ENCODE measurements around the gene RNLS. TPM values are rescaled to one million over a fixed set of nuclear protein-coding genes. Genes with fewer than 3 reads are reported as not detected.

RNLS gene
- polyA plus RNA-seq, 6 donors from 2014 or later = 4.1 to 7.3 (median 5.0) TPM

GRCh38 chr10:88232029-88232895 lies 350.9 kb downstream of the RNLS start:
- Mint-ChIP-seq H3K4me3 (no peak overlapping the region), H3K27ac (peak overlapping the region in 2 of 6 donors; percentile 40 to 61), H3K36me3 (peaks cover 10 to 23% of the 10 kb centered on the region in 2 donors), H3K9me3 (peaks cover 0 to 6% (median 4%) of the 10 kb centered on the region in 7 donors), H3K27me3 (no peaks in the 10 kb centered on the region), H3K4me1 (peaks cover 3 to 15% (median 5%) of the 10 kb centered on the region in 3 donors)
- ATAC-seq (ENCODE audit: low read depth in 2 of 2) (no peak), DNase-seq (no peak)

GRCh38 chr10:88230251-88230650 lies 352.9 kb downstream of the RNLS start:
- Mint-ChIP-seq H3K27me3 (no peaks in the 10 kb centered on the region), H3K4me3 (no peak overlapping the region), H3K4me1 (peaks cover 3 to 15% (median 5%) of the 10 kb centered on the region in 3 donors), H3K9me3 (peaks cover 0 to 6% (median 4%) of the 10 kb centered on the region in 7 donors), H3K36me3 (peaks cover 10 to 23% of the 10 kb centered on the region in 2 donors), H3K27ac (peak overlapping the region in 1 of 6 donors; percentile 0)
- DNase-seq (no peak), ATAC-seq (ENCODE audit: low read depth in 2 of 2) (no peak)

- peaks cover 10 to 23% of the 10 kb centered on the region in 2 donors for H3K36me3 Mint-ChIP-seq
- H3K9me3 Mint-ChIP-seq = peaks cover 0 to 6% (median 4%) of the 10 kb centered on the region in 7 donors
- no peak overlapping the region for H3K4me3 Mint-ChIP-seq
- H3K27me3 Mint-ChIP-seq = no peaks in the 10 kb centered on the region
- peaks cover 0 to 15% (median 5%) of the 10 kb centered on the region in 3 donors for H3K4me1 Mint-ChIP-seq
- no peak overlapping the region for H3K27ac Mint-ChIP-seq
- no peak for ATAC-seq (ENCODE audit: low read depth in 2 of 2)
- no peak for DNase-seq
Measured at GRCh38 chr10:88228130-88228529, 355.0 kb downstream of the RNLS start.

- H3K27ac Mint-ChIP-seq = peak overlapping the region in 1 of 6 donors; percentile 78
- peaks cover 10 to 23% of the 10 kb centered on the region in 2 donors for H3K36me3 Mint-ChIP-seq
- H3K9me3 Mint-ChIP-seq = peaks cover 0 to 6% (median 4%) of the 10 kb centered on the region in 7 donors
- DNase-seq (no peak), ATAC-seq (ENCODE audit: low read depth in 2 of 2) (no peak)
- H3K4me3 Mint-ChIP-seq = no peak overlapping the region
- peaks cover 0 to 12% (median 5%) of the 10 kb centered on the region in 3 donors for H3K4me1 Mint-ChIP-seq
- H3K27me3 Mint-ChIP-seq = no peaks in the 10 kb centered on the region
Measured at GRCh38 chr10:88227342-88228018, 355.6 kb downstream of the RNLS start.

GRCh38 chr10:88226891-88227290 lies 356.2 kb downstream of the RNLS start:
- no peaks in the 10 kb centered on the region for H3K27me3 Mint-ChIP-seq
- peaks cover 0 to 6% (median 5%) of the 10 kb centered on the region in 3 donors for H3K4me1 Mint-ChIP-seq
- no peak overlapping the region for H3K27ac Mint-ChIP-seq
- H3K9me3 Mint-ChIP-seq = peaks cover 0 to 6% (median 4%) of the 10 kb centered on the region in 7 donors
- no peak overlapping the region for H3K4me3 Mint-ChIP-seq
- DNase-seq (no peak), ATAC-seq (ENCODE audit: low read depth in 2 of 2) (no peak)
- H3K36me3 Mint-ChIP-seq = peaks cover 10 to 23% of the 10 kb centered on the region in 2 donors

- Mint-ChIP-seq H3K9me3 (peaks cover 0 to 6% (median 4%) of the 10 kb centered on the region in 7 donors), H3K36me3 (peaks cover 10 to 23% of the 10 kb centered on the region in 2 donors), H3K4me1 (peaks cover 0 to 5% (median 5%) of the 10 kb centered on the region in 3 donors), H3K27me3 (no peaks in the 10 kb centered on the region), H3K27ac (no peak overlapping the region), H3K4me3 (no peak overlapping the region)
- DNase-seq (no peak), ATAC-seq (ENCODE audit: low read depth in 2 of 2) (no peak)
Measured at GRCh38 chr10:88226071-88226659, 357.0 kb downstream of the RNLS start.

Other genes starting within 250 kb of the RNLS start
- under 1 TPM in 2 of 6 donors, not detected in 4; 0.17 to 0.51 TPM for gene LIPJ, start 3.4 kb upstream of the RNLS start, polyA plus RNA-seq (ENCODE audit: low read depth in 6 of 6)
- not detected for gene LIPF, start 81.1 kb upstream of the RNLS start, polyA plus RNA-seq (ENCODE audit: low read depth in 6 of 6)
- not detected for gene LIPK, start 122.9 kb upstream of the RNLS start, polyA plus RNA-seq (ENCODE audit: low read depth in 6 of 6)
- under 1 TPM in 2 of 6 donors, not detected in 4; 0.30 to 0.50 TPM for gene LIPN, start 176.7 kb upstream of the RNLS start, polyA plus RNA-seq (ENCODE audit: low read depth in 6 of 6)
- not detected for gene LIPM, start 219.4 kb upstream of the RNLS start, polyA plus RNA-seq (ENCODE audit: low read depth in 6 of 6)